Activated naive CD8-positive, alpha-beta T cell treated with anti-CD3 and anti-CD28 coated beads, Interleukin-2, amount 10 ng/mL, durations not matched to agents 7 days and 5 days (primary cell): ENCODE results near the gene GADD45G. TPM values are rescaled to one million over a fixed set of nuclear protein-coding genes. Genes with fewer than 3 reads are reported as not detected.
A peak's percentile ranks its signal among the peaks of the same experiment; 100 is the strongest.

ENCODE experiments used
- ATAC-seq: fragments of 150-1000 bp; cut with Tn5 transposase; one replicate; pipeline ENCODE4 v1.10.0; 2021; ENCODE audit warnings: low read depth, moderate library complexity
- POLR2A ChIA-PET: fragments of 350-600 bp; sonication (Branson Sonifier 250); formaldehyde crosslinking; loops from one replicate; lab custom pipeline; 2021; ENCODE audit warnings: antibody characterized with exemption; lab: Charles Lee
- DNase-seq: peaks from one replicate; pipeline ENCODE4 v3.0.0; 2021
- H3K27ac Mint-ChIP-seq: one replicate; pipeline ENCODE4 v1.8.0; 2022; ENCODE audit warnings: mild to moderate bottlenecking, mixed read lengths
- H3K27me3 Mint-ChIP-seq: one replicate; pipeline ENCODE4 v1.8.0; 2022; ENCODE audit warnings: mild to moderate bottlenecking, moderate library complexity, mixed read lengths
- H3K36me3 Mint-ChIP-seq: one replicate; pipeline ENCODE4 v1.8.0; 2021; ENCODE audit warnings: mild to moderate bottlenecking, mixed read lengths
- H3K4me1 Mint-ChIP-seq: one replicate; pipeline ENCODE4 v1.8.0; 2021; ENCODE audit warnings: mixed read lengths
- H3K4me3 Mint-ChIP-seq: one replicate; pipeline ENCODE4 v1.8.0; 2022; ENCODE audit warnings: mild to moderate bottlenecking, moderate library complexity, mixed read lengths
- H3K9me3 Mint-ChIP-seq: one replicate; pipeline ENCODE4 v1.8.0; 2021; ENCODE audit warnings: mixed read lengths
- total RNA-seq, 2 experiments: library from RNA; stranded (reverse); gene quantifications; one replicate each; pipeline ENCODE4 v1.2.3, GENCODE V29; 2021

The GADD45G gene
- total RNA-seq, 2 experiments from 2014 or later, result 8.9 to 10.1 TPM

DNA sequence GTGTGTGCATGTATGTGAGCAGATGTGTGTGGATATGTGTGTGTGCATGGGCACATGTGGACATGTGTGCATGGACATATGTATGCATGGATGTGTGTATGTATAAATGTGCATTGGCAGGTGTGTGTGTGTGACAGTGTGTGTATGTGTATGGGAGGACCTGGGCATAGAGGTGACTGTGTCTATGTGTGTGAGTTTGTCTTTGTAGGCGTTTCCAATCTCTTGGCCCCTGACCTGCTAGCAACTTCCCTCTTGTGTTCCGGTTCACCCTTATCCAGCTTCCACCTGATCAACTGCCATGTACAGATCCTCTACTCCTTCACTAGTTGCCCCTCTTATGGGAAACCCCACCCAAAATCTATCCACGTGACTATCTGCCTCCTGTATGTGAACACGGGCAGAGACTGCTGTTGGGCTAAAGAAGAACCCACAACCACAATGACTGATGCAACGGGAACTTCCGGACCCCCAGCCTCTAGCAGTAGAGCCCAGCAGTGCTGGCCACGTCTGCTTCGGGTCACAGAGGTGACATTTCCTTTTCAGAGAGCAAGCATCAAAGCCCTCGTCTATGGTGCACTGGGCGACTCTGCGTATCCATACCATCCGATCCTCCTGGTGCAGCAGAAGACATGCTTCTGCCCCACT lies 24.9 kb upstream of the GADD45G start:
- Mint-ChIP-seq H3K27me3 (peaks cover 57% of the 10 kb centered on the region), H3K27ac (peak overlapping the region; percentile 79), H3K4me3 (peak overlapping the region; percentile 41), H3K9me3 (peaks cover 6% of the 10 kb centered on the region), H3K36me3 (peaks cover 4% of the 10 kb centered on the region), H3K4me1 (peaks cover 16% of the 10 kb centered on the region)
- POLR2A ChIA-PET, result no interaction called here
- ATAC-seq (peak; percentile 95), DNase-seq (peak; percentile 58)

DNA sequence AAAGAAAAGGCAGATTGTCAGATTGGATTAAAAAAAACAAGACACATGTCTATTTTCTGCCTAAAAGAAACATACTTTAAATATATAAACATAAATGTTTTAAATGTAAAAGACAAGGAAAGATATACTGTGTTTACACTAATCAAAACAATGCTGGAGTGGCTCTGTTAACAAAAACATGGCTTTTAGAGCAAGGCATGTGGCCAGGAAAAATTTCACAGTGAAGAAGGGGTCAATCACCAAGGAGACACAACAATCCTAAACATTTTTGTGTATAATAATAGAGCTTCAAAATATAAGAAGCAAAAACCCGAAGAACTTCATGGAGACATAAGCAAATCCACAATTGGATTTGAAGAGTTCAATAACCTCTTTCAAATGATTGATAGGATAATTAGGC lies 18.5 kb upstream of the GADD45G start:
- DNase-seq (no peak), ATAC-seq (no peak)
- H3K36me3 Mint-ChIP-seq, result peaks cover 4% of the 10 kb centered on the region
- H3K4me1 Mint-ChIP-seq, result no peaks in the 10 kb centered on the region
- peaks cover 63% of the 10 kb centered on the region for H3K27me3 Mint-ChIP-seq
- H3K9me3 Mint-ChIP-seq, result peaks cover 6% of the 10 kb centered on the region
- no peak overlapping the region for H3K4me3 Mint-ChIP-seq
- no peak overlapping the region for H3K27ac Mint-ChIP-seq
- POLR2A ChIA-PET, result no interaction called here

DNA sequence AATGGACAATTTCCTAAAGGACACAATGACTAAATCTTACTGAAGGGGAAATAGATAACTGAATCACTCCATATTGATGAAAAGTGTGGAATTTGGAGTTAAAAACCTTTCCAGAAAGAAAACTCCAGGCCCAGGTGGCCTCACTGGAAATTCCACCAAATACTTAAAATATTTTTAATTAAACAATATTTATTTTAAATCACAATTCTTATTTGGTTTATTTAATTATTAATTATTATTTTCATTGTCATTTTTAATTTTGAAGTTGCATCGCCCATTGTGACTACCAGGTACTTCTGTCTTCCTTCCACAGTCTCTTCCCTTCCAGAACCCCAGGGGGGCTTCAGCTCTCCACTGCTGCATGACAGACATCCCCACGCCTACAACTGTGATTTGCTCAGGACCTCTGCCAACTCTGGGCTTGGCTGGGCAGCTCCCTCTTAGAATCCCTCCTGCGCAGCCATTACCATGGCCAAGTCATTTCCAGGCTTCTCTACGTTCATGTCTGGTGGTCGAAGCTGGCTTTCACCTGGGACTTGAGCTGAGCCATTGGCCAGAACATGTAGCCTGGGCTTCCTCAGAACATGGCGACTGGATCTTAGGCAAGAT lies 16.4 kb upstream of the GADD45G start:
- POLR2A ChIA-PET, result no interaction called here
- no peak for ATAC-seq
- Mint-ChIP-seq H3K27me3 (peaks cover 51% of the 10 kb centered on the region), H3K27ac (no peak overlapping the region), H3K36me3 (peaks cover 4% of the 10 kb centered on the region), H3K4me3 (no peak overlapping the region), H3K9me3 (peaks cover 6% of the 10 kb centered on the region), H3K4me1 (no peaks in the 10 kb centered on the region)
- no peak for DNase-seq

DNA sequence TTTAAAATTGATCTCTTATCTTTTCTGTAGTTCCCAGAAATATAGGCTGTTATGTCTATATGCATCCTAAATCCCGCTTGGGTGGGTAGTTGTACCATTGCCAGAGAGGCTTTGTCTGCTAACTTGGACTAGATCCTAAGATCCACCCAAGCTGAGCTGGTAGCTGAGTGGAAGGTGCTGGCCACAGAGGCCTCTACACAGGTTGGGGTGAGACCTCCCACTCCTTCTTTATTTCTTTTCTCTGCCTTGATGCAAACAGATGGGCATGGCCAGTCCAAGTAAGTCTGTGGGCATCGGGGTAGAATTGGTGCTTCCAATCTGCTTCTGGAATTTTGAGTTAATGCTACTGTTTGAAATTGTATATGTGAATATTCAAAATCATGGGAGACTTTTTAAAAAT lies 14.4 kb upstream of the GADD45G start:
- no peak for ATAC-seq
- Mint-ChIP-seq H3K27me3 (peaks cover 39% of the 10 kb centered on the region), H3K4me3 (no peak overlapping the region), H3K27ac (no peak overlapping the region), H3K4me1 (no peaks in the 10 kb centered on the region), H3K36me3 (no peaks in the 10 kb centered on the region), H3K9me3 (no peaks in the 10 kb centered on the region)
- POLR2A ChIA-PET, result no interaction called here
- no peak for DNase-seq

DNA sequence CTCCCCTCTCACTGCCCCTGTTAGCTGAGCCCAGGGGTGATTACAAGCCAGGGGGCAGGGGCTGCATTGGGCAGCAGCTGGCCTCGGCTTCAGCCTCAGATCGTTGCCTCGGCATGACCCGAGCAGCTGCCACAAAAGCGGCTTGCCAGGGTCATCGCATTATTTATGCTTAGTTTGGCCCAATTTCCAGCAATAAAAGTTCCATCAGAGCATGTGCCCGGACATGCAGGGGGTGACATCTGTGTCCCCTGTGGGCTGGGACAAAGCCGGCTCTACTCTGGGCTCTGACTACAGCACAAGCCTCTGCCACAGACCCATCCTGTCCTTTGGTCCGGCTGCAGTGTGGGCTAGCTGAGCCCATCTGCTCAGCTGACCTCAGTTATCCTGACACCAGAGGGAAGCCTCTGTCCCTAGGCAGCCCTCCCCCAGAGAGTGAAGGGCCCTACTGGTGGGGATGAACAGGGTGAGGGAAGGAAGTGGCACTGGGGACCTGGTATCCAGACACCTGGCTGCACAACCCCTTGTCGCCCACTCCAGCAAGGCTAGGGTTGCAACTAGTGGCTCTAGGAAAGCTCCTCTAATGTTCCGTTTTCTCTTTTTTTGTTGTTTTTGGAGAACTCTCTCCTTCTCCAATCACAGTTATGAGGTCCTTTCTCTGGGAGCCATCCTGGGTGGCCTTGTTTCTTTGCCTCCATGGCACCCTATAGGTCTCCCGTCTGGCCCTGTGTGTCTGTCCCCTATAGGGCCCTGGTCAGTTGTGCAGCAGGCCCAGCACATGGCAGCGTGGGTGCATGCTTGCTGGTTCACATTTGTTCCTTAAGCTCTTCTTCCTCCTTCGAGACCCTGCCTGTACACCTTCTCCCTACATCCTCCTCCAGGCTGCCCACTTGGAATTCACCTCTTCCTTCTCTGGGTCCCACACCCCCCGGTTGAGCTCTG lies 13.3 kb upstream of the GADD45G start:
- H3K27ac Mint-ChIP-seq, result no peak overlapping the region
- H3K4me3 Mint-ChIP-seq, result no peak overlapping the region
- H3K4me1 Mint-ChIP-seq, result no peaks in the 10 kb centered on the region
- H3K9me3 Mint-ChIP-seq, result no peaks in the 10 kb centered on the region
- H3K36me3 Mint-ChIP-seq, result no peaks in the 10 kb centered on the region
- DNase-seq (no peak), ATAC-seq (no peak)
- POLR2A ChIA-PET, result no interaction called here
- peaks cover 32% of the 10 kb centered on the region for H3K27me3 Mint-ChIP-seq

DNA sequence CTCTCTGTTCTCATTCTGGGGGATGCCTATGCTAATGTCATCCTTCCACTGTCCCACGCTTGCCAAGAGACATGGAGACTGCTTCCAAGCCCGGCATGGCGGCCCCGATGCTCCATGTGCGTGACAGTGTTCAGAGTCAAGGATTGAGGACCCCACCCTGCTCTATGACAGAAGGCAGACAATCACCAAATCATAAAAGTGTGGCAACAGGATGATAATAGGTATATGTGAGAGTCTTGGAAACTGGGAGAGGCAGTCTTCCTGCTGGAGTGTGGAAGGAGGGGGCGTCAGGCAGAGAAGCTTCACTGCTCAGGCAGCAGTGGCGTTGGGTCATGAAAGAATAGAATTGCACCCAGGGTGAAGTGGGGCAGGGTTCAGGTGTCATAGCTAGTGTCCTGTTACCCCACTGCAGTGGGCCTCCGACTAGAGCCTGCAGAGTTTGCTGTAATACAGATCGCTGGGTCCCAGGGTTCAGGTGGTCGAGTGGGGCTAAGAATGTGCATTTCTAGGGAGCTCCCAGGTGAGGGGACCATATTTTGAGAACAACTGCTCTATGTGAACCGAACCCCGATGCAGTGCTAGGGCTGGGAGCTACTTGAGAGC lies 12.5 kb upstream of the GADD45G start:
- Mint-ChIP-seq H3K36me3 (no peaks in the 10 kb centered on the region), H3K27ac (no peak overlapping the region), H3K27me3 (peaks cover 24% of the 10 kb centered on the region), H3K9me3 (no peaks in the 10 kb centered on the region), H3K4me1 (no peaks in the 10 kb centered on the region), H3K4me3 (no peak overlapping the region)
- ATAC-seq (no peak), DNase-seq (no peak)
- POLR2A ChIA-PET, result no interaction called here

DNA sequence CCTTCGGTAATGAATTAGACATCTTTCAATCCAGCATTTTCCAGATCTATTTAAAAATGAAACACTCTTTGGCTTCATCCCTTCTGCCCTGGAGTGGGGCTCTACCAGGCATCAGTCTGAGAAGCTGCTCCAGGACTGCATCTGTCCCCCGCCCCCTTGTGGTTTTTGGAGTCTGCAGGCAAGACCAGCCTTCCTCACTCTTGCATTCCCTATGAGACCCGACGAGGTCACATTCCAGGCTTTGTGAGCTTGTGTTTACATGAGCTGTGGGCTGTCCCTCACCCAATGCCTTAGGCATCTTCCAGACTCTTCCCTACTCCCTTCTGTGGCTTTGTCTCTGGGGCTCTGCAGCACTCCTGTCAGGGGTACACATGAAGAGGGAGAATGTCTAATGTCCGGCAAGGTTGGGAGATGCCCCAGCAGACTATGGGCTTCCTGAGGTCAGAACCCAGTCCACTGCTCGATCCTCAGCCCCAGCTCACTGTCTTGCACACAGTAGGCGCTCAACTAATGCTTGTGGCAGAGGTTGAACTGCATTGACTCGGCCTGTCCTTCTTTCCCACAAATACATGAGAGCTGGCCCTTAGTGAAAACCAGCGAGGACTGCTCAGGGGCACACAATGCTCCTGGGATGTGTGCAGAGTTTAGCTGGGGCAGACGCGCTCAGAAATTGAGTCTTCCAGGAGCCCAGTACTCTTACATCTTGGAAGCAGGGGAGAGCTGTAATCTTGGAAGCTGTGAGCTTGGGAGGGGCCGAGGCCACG lies 11.7 kb upstream of the GADD45G start:
- no peaks in the 10 kb centered on the region for H3K4me1 Mint-ChIP-seq
- ATAC-seq, result no peak
- H3K27ac Mint-ChIP-seq, result no peak overlapping the region
- no peaks in the 10 kb centered on the region for H3K9me3 Mint-ChIP-seq
- H3K27me3 Mint-ChIP-seq, result peaks cover 18% of the 10 kb centered on the region
- H3K36me3 Mint-ChIP-seq, result no peaks in the 10 kb centered on the region
- no peak overlapping the region for H3K4me3 Mint-ChIP-seq
- no peak for DNase-seq
- POLR2A ChIA-PET, result no interaction called here

DNA sequence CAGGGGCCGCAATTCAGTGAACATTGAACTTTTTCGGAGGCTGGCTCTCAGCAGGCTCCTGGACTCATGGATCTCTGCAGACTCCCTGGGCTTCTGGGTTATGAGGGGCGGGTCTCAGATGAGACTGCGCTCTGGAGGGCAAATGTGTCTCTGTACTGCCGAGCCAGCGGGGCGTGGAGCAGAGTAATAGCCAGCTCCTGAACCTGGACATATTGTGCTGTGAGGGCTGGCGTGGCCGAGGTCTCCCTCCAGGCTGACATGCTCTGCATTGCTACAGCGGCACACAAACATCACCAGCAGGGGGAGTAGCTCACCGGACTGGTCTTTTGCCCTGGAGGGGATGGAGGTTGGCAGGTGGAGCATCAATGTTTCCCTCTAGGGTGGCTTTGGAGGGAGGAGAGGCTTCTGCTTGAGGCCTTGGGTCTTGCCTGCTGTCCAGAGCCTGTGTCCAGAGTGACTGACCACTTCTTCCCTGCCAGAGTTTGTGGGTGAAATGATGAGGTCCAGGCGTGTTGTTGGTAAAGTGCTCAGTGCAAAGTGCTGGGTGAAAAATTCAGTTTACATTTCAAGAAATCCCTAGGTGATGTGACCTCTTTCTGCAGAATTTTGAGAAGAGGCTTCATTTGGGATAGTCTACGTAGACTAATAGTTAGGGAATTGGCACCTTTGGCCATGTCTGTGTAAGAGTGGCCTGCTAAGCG lies 10.9 kb upstream of the GADD45G start:
- H3K36me3 Mint-ChIP-seq, result no peaks in the 10 kb centered on the region
- ATAC-seq, result peak; percentile 72
- POLR2A ChIA-PET, result interaction anchor here (0.6 kb wide), 1 partner anchor 24 kb away, joined by 3 read pairs; no protein-coding TSS in a partner anchor
- no peaks in the 10 kb centered on the region for H3K4me1 Mint-ChIP-seq
- H3K4me3 Mint-ChIP-seq, result no peak overlapping the region
- peaks cover 16% of the 10 kb centered on the region for H3K27me3 Mint-ChIP-seq
- no peaks in the 10 kb centered on the region for H3K9me3 Mint-ChIP-seq
- DNase-seq, result peak; percentile 68
- H3K27ac Mint-ChIP-seq, result no peak overlapping the region

DNA sequence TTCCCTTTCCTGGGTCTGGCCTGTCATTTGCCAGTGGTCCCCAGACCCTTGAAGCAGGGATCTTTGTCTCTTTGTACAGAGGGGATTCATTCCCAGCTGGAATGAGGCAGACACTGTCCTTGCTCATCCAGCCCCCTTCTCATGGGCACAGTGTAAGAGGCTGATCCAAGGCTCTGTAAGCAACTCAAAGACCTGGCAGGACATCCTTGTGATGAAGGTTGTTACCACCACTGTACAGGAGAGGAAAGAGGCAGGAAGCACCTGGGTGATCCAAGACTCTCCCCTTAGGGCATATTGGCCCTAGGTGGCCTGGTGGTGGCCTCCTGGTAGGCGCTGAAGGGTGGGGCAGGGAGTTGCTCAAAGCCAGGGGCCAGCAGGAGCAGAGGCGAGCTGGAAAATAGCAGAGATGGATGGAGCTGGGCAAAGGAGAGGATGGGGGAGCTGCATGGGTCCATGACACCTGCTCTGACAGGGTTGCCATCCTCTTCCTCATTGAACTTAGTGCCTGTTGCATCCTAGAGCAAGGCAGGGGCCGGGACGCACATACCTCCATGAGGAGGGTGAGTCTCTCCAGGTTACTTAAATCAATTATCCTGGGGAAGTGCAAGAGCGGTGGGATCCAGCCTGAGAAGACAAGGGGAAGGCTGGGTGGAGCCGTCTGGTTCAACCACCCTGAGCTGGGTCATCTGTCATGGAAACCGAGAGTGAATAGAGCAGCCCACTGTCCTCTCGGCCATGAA lies 9.8 kb upstream of the GADD45G start:
- peaks cover 19% of the 10 kb centered on the region for H3K27me3 Mint-ChIP-seq
- H3K4me3 Mint-ChIP-seq, result no peak overlapping the region
- no peak overlapping the region for H3K27ac Mint-ChIP-seq
- ATAC-seq (no peak), DNase-seq (no peak)
- no peaks in the 10 kb centered on the region for H3K4me1 Mint-ChIP-seq
- POLR2A ChIA-PET, result no interaction called here
- no peaks in the 10 kb centered on the region for H3K36me3 Mint-ChIP-seq
- no peaks in the 10 kb centered on the region for H3K9me3 Mint-ChIP-seq

DNA sequence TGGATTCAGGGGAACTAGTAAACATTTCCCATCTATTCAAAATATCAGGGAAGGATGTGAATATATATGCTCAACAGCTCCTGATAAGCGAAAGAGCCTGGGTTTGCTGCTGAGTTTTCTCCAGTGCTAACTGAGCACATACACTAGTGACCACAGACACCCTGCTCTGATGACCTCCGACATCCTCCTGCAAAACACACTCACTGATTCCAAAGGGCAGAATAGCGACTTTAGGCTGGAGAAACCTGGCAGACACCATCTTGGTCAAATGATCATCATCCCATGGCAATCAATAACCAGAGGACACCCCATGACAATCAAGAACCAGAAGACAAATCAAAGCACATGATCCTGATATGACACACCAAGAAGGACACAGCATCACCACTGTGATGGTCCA lies 9.2 kb upstream of the GADD45G start:
- H3K4me3 Mint-ChIP-seq, result no peak overlapping the region
- no peaks in the 10 kb centered on the region for H3K9me3 Mint-ChIP-seq
- POLR2A ChIA-PET, result no interaction called here
- H3K4me1 Mint-ChIP-seq, result no peaks in the 10 kb centered on the region
- ATAC-seq (no peak), DNase-seq (no peak)
- peaks cover 22% of the 10 kb centered on the region for H3K27me3 Mint-ChIP-seq
- H3K36me3 Mint-ChIP-seq, result no peaks in the 10 kb centered on the region
- H3K27ac Mint-ChIP-seq, result no peak overlapping the region

DNA sequence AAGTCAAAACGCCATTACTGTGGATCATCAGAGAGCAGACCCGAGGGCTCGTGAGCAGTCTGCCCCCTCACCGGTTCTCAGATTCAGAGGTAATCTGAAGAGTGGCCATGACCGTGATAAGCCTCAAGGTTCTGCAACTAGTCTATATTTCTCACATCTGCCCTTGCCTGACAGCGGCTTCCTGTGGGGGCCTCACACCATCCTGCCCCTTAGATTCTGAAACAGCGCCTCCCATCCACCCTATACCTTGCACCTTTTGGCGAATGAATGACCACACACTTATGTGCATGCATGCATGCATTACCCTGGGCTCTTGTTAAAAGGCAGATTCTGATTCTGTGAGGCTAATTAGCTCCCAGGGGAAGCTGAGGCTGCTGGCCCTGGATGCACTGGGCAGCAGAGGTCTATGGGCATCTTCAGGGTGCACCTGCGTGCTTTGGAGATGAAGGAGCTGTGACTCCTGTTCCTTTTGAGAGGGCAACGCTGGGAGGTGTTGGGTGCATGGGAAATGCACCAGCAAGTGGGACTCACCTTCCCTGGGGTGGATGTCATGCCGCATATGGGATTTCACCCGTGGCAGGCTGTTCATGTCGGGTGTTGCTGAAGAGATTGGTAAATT lies 7.8 kb upstream of the GADD45G start:
- ATAC-seq, result no peak
- no peak overlapping the region for H3K4me3 Mint-ChIP-seq
- H3K36me3 Mint-ChIP-seq, result no peaks in the 10 kb centered on the region
- H3K4me1 Mint-ChIP-seq, result no peaks in the 10 kb centered on the region
- POLR2A ChIA-PET, result no interaction called here
- no peak overlapping the region for H3K27ac Mint-ChIP-seq
- no peaks in the 10 kb centered on the region for H3K9me3 Mint-ChIP-seq
- H3K27me3 Mint-ChIP-seq, result peaks cover 27% of the 10 kb centered on the region
- DNase-seq, result no peak
